SK-N-SH (cell line): ENCODE measurements around the gene SURF4.

Experiments used
- SIN3A ChIP-seq: IDR thresholded peaks from 2 replicates; pipeline ENCODE4 v1.6.1; 2012; ENCODE audit warnings: low read depth, mild to moderate bottlenecking, low read length, moderate library complexity, borderline replicate concordance
- TF ChIP-seq, protein P1 (sequence below): fragments of 200-600 bp; sonication (generic); IDR thresholded peaks from 2 replicates; pipeline ENCODE4 v1.6.1; 2017; ENCODE audit warnings: antibody characterized with exemption, mild to moderate bottlenecking, moderate library complexity

- no peak for TF ChIP-seq SIN3A
- TF ChIP-seq, protein P1, sequence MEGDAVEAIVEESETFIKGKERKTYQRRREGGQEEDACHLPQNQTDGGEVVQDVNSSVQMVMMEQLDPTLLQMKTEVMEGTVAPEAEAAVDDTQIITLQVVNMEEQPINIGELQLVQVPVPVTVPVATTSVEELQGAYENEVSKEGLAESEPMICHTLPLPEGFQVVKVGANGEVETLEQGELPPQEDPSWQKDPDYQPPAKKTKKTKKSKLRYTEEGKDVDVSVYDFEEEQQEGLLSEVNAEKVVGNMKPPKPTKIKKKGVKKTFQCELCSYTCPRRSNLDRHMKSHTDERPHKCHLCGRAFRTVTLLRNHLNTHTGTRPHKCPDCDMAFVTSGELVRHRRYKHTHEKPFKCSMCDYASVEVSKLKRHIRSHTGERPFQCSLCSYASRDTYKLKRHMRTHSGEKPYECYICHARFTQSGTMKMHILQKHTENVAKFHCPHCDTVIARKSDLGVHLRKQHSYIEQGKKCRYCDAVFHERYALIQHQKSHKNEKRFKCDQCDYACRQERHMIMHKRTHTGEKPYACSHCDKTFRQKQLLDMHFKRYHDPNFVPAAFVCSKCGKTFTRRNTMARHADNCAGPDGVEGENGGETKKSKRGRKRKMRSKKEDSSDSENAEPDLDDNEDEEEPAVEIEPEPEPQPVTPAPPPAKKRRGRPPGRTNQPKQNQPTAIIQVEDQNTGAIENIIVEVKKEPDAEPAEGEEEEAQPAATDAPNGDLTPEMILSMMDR, result no peak
These were observed 44.0 kb downstream of the SURF4 start for GRCh38 chr9:133331641-133332380.
